Fibroblast of lung (primary cell): Measurements from ENCODE around the gene KLF15. TPM values are rescaled to one million over a fixed set of nuclear protein-coding genes. Genes with fewer than 3 reads are reported as not detected.

Experiments used
- DNase-seq, 2 donors: peaks; one replicate each; pipeline versions ENCODE4 v3.0.0 to v3.0.0-alpha.2; 2010; ENCODE audit warnings: low read depth in 2 of 2
- H2AFZ ChIP-seq: 2 replicates; pipeline ENCODE4 v1.5.1; 2012; ENCODE audit warnings: low read length, control low read depth, inconsistent platforms
- H3K27ac ChIP-seq: 2 replicates; pipeline ENCODE4 v1.5.1; 2011; ENCODE audit warnings: low read length, control low read depth; ENCODE audit not compliant: insufficient read depth
- H3K27me3 ChIP-seq: 2 replicates; pipeline ENCODE4 v1.5.1; 2011; ENCODE audit warnings: mild to moderate bottlenecking, low read length; ENCODE audit not compliant: control insufficient read depth, insufficient read depth
- H3K36me3 ChIP-seq: 2 replicates; pipeline ENCODE4 v1.5.1; 2011; ENCODE audit warnings: low read length; ENCODE audit not compliant: control insufficient read depth, insufficient read depth
- H3K4me1 ChIP-seq: 2 replicates; pipeline ENCODE4 v1.5.1; 2011; ENCODE audit warnings: low read length; ENCODE audit not compliant: control insufficient read depth, insufficient read depth; ENCODE audit errors: extremely low read depth
- H3K4me2 ChIP-seq: 2 replicates; pipeline ENCODE4 v1.5.1; 2011; ENCODE audit warnings: low read length, control low read depth; ENCODE audit not compliant: insufficient read depth; ENCODE audit errors: extremely low read depth
- H3K4me3 ChIP-seq, 4 experiments: fragments of 200-600 bp in 1 of 4; sonication (generic) in 1 of 4; replicated peaks in 1 of 4; 2 replicates each; pipeline ENCODE4 v1.5.1; 2011 to 2016; ENCODE audit warnings: low read length in 4 of 4, low read depth in 3 of 4, mild to moderate bottlenecking in 3 of 4, control low read depth in 2 of 4, inconsistent platforms in 1 of 4, mixed read lengths in 1 of 4; ENCODE audit not compliant: insufficient read depth in 1 of 4; ENCODE audit errors: control extremely low read depth in 1 of 4
- H3K79me2 ChIP-seq: 2 replicates; pipeline ENCODE4 v1.5.1; 2012; ENCODE audit warnings: mild to moderate bottlenecking, low read length, inconsistent platforms; ENCODE audit not compliant: control insufficient read depth, insufficient read depth
- H3K9ac ChIP-seq: 2 replicates; pipeline ENCODE4 v1.5.1; 2011; ENCODE audit warnings: mild to moderate bottlenecking, low read length, control low read depth; ENCODE audit not compliant: insufficient read depth
- H3K9me3 ChIP-seq: 2 replicates; pipeline ENCODE4 v1.5.1; 2012; ENCODE audit warnings: low read depth, low read length; ENCODE audit not compliant: control insufficient read depth, insufficient read depth
- H4K20me1 ChIP-seq: 2 replicates; pipeline ENCODE4 v1.5.1; 2011; ENCODE audit warnings: low read length; ENCODE audit not compliant: control insufficient read depth, insufficient read depth; ENCODE audit errors: extremely low read depth
- CTCF ChIP-seq, 2 donors: IDR thresholded peaks in 1 of 2; conservative IDR thresholded peaks in 1 of 2; 1 replicate in 1 of 2; 2 replicates in 1 of 2; pipeline ENCODE4 v1.5.1; 2011 to 2012; ENCODE audit warnings: low read length in 2 of 2, control low read depth in 1 of 2, inconsistent platforms in 1 of 2, low read depth in 1 of 2, mild to moderate bottlenecking in 1 of 2
- EZH2 ChIP-seq: IDR thresholded peaks from 2 replicates; pipeline ENCODE4 v1.5.1; 2012; ENCODE audit warnings: low read length, control low read depth, mild to moderate bottlenecking; ENCODE audit errors: missing control alignments
- polyA plus RNA-seq, 2 donors: library from polyadenylated mRNA; depleted of rRNA in 1 of 2; stranded (reverse) in 1 of 2; unstranded in 1 of 2; fragments of >200 nt; gene quantifications; 2 replicates each; pipeline ENCODE4 v1.2.1, GENCODE V29; 2011 to 2012; ENCODE audit warnings: missing spikeins in 1 of 2
- total RNA-seq: library from RNA; depleted of rRNA; stranded (reverse); fragments of >200 nt; gene quantifications from 2 replicates; pipeline ENCODE4 v1.2.1, GENCODE V29; 2014

The KLF15 gene
- total and polyA plus RNA-seq, 2 donors (not counting 1 experiment from before 2014, with no cell fraction given) = 0.15 to 4.1 TPM

GRCh38 chr3:126303272-126303671, 53.9 kb downstream of the KLF15 start:
- no peak overlapping the region for H3K4me3 ChIP-seq

GRCh38 chr3:126300761-126301481, 56.3 kb downstream of the KLF15 start:
- Histone ChIP-seq H2AFZ (no peak overlapping the region), H3K27me3 (no peaks in the 10 kb centered on the region), H3K27ac (no peak overlapping the region), H4K20me1 (no peaks in the 10 kb centered on the region), H3K4me1 (peaks cover 2% of the 10 kb centered on the region), H3K9me3 (no peaks in the 10 kb centered on the region), H3K4me3 (no peak overlapping the region), H3K9ac (no peak overlapping the region), H3K79me2 (no peaks in the 10 kb centered on the region), H3K4me2 (no peak overlapping the region), H3K36me3 (no peaks in the 10 kb centered on the region)
- DNase-seq = peak; percentile 9 to 22
- no peak for TF ChIP-seq CTCF (conservative IDR thresholded peaks at IDR 0.05 in 1 of 2, IDR thresholded peaks at IDR 0.05 in 1 of 2; ENCODE audit: low read depth in 1 of 2, low read length in 2 of 2)
- TF ChIP-seq EZH2 = no peak

More at GRCh38 chr3:126303272-126303671, 53.9 kb downstream of the KLF15 start:
- Histone ChIP-seq H3K79me2 (no peaks in the 10 kb centered on the region), H3K4me1 (peaks cover 2% of the 10 kb centered on the region), H3K9ac (no peak overlapping the region), H3K4me2 (no peak overlapping the region), H3K27me3 (no peaks in the 10 kb centered on the region), H3K36me3 (no peaks in the 10 kb centered on the region), H3K9me3 (no peaks in the 10 kb centered on the region), H4K20me1 (no peaks in the 10 kb centered on the region), H3K27ac (no peak overlapping the region), H2AFZ (no peak overlapping the region)
- DNase-seq = no peak
- TF ChIP-seq CTCF (conservative IDR thresholded peaks at IDR 0.05 in 1 of 2, IDR thresholded peaks at IDR 0.05 in 1 of 2; ENCODE audit: low read depth in 1 of 2, low read length in 2 of 2) (no peak), EZH2 (no peak)

- Histone ChIP-seq H3K27me3 (no peaks in the 10 kb centered on the region), H2AFZ (no peak overlapping the region), H3K9me3 (no peaks in the 10 kb centered on the region), H3K79me2 (no peaks in the 10 kb centered on the region), H4K20me1 (no peaks in the 10 kb centered on the region), H3K36me3 (no peaks in the 10 kb centered on the region), H3K4me3 (no peak overlapping the region), H3K4me1 (peaks cover 2% of the 10 kb centered on the region), H3K4me2 (no peak overlapping the region), H3K27ac (no peak overlapping the region), H3K9ac (no peak overlapping the region)
- TF ChIP-seq CTCF (conservative IDR thresholded peaks at IDR 0.05 in 1 of 2, IDR thresholded peaks at IDR 0.05 in 1 of 2; ENCODE audit: low read depth in 1 of 2, low read length in 2 of 2) (no peak), EZH2 (no peak)
- no peak for DNase-seq
Observed at GRCh38 chr3:126300001-126300760, 57.0 kb downstream of the KLF15 start.
